B cell (primary cell): Measurements from ENCODE around the gene ADAMTS2. TPM values are rescaled to one million over a fixed set of nuclear protein-coding genes. Genes with fewer than 3 reads are reported as not detected.

Experiments used
- ATAC-seq: fragments of 200-7000 bp; cut with Tn5 transposase; one replicate; pipeline ENCODE4 v1.10.0; 2021; ENCODE audit warnings: low read depth, mild to moderate bottlenecking, moderate number of reproducible peaks, moderate library complexity
- CTCF ChIA-PET: fragments of 350-600 bp; sonication (Branson Sonifier 250); formaldehyde crosslinking; loops from one replicate; lab custom pipeline; 2021; ENCODE audit warnings: antibody characterized with exemption, inconsistent platforms; lab: Charles Lee
- POLR2A ChIA-PET: fragments of 350-600 bp; sonication (Branson Sonifier 250); formaldehyde crosslinking; loops from one replicate; lab custom pipeline; 2021; ENCODE audit warnings: antibody characterized with exemption; lab: Charles Lee
- DNase-seq: peaks from one replicate; pipeline ENCODE4 v3.0.0; 2013
- H2AFZ ChIP-seq: 2 replicates; pipeline ENCODE4 v1.6.1; 2012; ENCODE audit warnings: mild to moderate bottlenecking, low read depth, low read length; ENCODE audit not compliant: insufficient read depth, poor library complexity, severe bottlenecking
- H3K27ac ChIP-seq, 2 donors: 1 replicate in 1 of 2; 2 replicates in 1 of 2; pipeline ENCODE4 v1.5.1; 2012 to 2013; ENCODE audit warnings: low read length in 2 of 2, mild to moderate bottlenecking in 2 of 2, moderate library complexity in 1 of 2
- H3K27me3 ChIP-seq, 4 experiments: fragments of 200-600 bp in 1 of 4; sonication (generic) in 1 of 4; replicated peaks in 1 of 4; 1 replicate in 2 of 4; 2 replicates in 2 of 4; pipeline versions ENCODE4 v1.6.1 to v1.7.0; 2013 to 2016; ENCODE audit warnings: low read length in 3 of 4, mild to moderate bottlenecking in 2 of 4, mixed read lengths in 1 of 4, moderate library complexity in 1 of 4; ENCODE audit not compliant: insufficient read depth in 4 of 4, control insufficient read depth in 3 of 4; ENCODE audit errors: control extremely low read depth in 1 of 4
- H3K36me3 ChIP-seq, 2 experiments: replicated peaks in 1 of 2; 1 replicate in 1 of 2; 2 replicates in 1 of 2; pipeline versions ENCODE4 v1.6.1 to v1.7.1; 2013; ENCODE audit warnings: low read length in 1 of 2; ENCODE audit not compliant: insufficient read depth in 2 of 2, control insufficient read depth in 1 of 2; ENCODE audit errors: control extremely low read depth in 1 of 2, extremely low read depth in 1 of 2
- H3K4me1 ChIP-seq, 2 donors: fragments of 200-600 bp in 1 of 2; sonication (generic) in 1 of 2; 1 replicate in 1 of 2; 2 replicates in 1 of 2; pipeline versions ENCODE4 v1.5.1 to v1.6.1; 2013 to 2017; ENCODE audit warnings: low read length in 2 of 2; ENCODE audit not compliant: control insufficient read depth in 2 of 2, insufficient read depth in 2 of 2
- H3K4me2 ChIP-seq: replicated peaks from 2 replicates; pipeline ENCODE3; 2012; ENCODE audit warnings: mild to moderate bottlenecking, low read depth, low read length; ENCODE audit not compliant: poor library complexity, severe bottlenecking
- H3K4me3 ChIP-seq, 5 experiments: fragments of 200-600 bp in 1 of 5; sonication (generic) in 1 of 5; 1 replicate in 3 of 5; 2 replicates in 2 of 5; pipeline versions ENCODE4 v1.5.1 to v1.7.0; 2011 to 2016; ENCODE audit warnings: low read length in 4 of 5, mild to moderate bottlenecking in 4 of 5, low read depth in 2 of 5, control low read depth in 1 of 5, moderate library complexity in 1 of 5; ENCODE audit not compliant: insufficient read depth in 1 of 5; ENCODE audit errors: control extremely low read depth in 1 of 5, extremely low read depth in 1 of 5
- H3K79me2 ChIP-seq: fragments of 200-600 bp; sonication (generic); one replicate; pipeline ENCODE4 v1.6.0; 2016; ENCODE audit warnings: low read length; ENCODE audit not compliant: control insufficient read depth, insufficient read depth
- H3K9ac ChIP-seq: fragments of 200-600 bp; sonication (generic); 2 replicates; pipeline ENCODE4 v1.6.1; 2017; ENCODE audit warnings: mild to moderate bottlenecking, low read length, moderate library complexity
- H3K9me3 ChIP-seq, 3 donors: one replicate each; pipeline versions ENCODE4 v1.6.1 to v1.7.1; 2013; ENCODE audit warnings: low read length in 2 of 3; ENCODE audit not compliant: control insufficient read depth in 2 of 3, insufficient read depth in 1 of 3; ENCODE audit errors: control extremely low read depth in 1 of 3
- H4K20me1 ChIP-seq: 2 replicates; pipeline ENCODE4 v1.6.0; 2012; ENCODE audit warnings: mild to moderate bottlenecking, low read length; ENCODE audit not compliant: insufficient read depth, control insufficient read depth, poor library complexity, severe bottlenecking
- H3K27ac Mint-ChIP-seq: one replicate; pipeline ENCODE4 v1.8.0; 2021; ENCODE audit warnings: mixed read lengths
- H3K27me3 Mint-ChIP-seq: one replicate; pipeline ENCODE4 v1.8.0; 2021; ENCODE audit warnings: mixed read lengths
- H3K4me1 Mint-ChIP-seq: one replicate; pipeline ENCODE4 v1.8.0; 2021; ENCODE audit warnings: mixed read lengths
- H3K4me3 Mint-ChIP-seq: one replicate; pipeline ENCODE4 v1.8.0; 2021; ENCODE audit warnings: mixed read lengths
- H3K9me3 Mint-ChIP-seq: one replicate; pipeline ENCODE4 v1.8.0; 2022; ENCODE audit warnings: mixed read lengths; ENCODE audit not compliant: insufficient read depth
- EZH2 ChIP-seq: IDR thresholded peaks from 2 replicates; pipeline ENCODE4 v1.6.1; 2012; ENCODE audit warnings: borderline replicate concordance, low read depth, mild to moderate bottlenecking, moderate library complexity, low read length; ENCODE audit not compliant: insufficient read depth, poor library complexity, severe bottlenecking
- WGBS: methylation state at CpG from one replicate; pipeline ENCODE4 v1.1.5; 2013; ENCODE audit warnings: missing lambda C conversion rate; ENCODE audit not compliant: insufficient coverage; 5-methylcytosine and 5-hydroxymethylcytosine counted together
- intact Hi-C: fragments of 100-400 bp; cut with micrococcal nuclease; formaldehyde crosslinking; loops from one replicate; pipeline ENCODE4 v1.10.0; 2022
- polyA plus RNA-seq: library from polyadenylated mRNA; depleted of rRNA; stranded (reverse); fragments of >200 nt; gene quantifications from 2 replicates; pipeline ENCODE4 v1.2.3, GENCODE V29; 2012
- total RNA-seq, 2 donors: library from RNA; stranded (reverse); fragments of 120-200 nt in 1 of 2; gene quantifications; 1 replicate in 1 of 2; 2 replicates in 1 of 2; pipeline versions ENCODE4 v1.2.3 to v1.2.4, GENCODE V29; 2013 to 2022
- TF ChIP-seq, protein P1 (sequence below): fragments of 200-600 bp; IDR thresholded peaks from one replicate; pipeline ENCODE4 v1.8.0; 2022; ENCODE audit warnings: antibody characterized with exemption, mild to moderate bottlenecking

Gene ADAMTS2
- total and polyA plus RNA-seq, 2 donors (not counting 1 experiment from before 2014, with no cell fraction given) = not detected

DNA sequence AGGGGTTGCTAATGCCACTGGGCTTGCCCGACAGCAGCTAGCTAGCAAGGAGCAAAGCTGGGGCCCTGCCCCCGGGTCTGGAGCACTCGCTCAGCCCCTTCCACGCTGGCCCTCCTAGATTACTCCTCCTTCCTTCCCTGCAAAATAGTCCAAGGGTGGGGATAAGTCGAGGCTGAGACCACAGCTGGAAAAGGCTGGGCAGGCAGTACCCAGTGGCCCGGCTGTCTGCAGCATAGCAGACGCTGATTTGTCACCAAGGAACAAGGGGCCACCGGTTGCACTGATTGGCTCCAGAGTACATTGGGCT lies 73.9 kb downstream of the ADAMTS2 start:
- H3K4me3 ChIP-seq = no peak overlapping the region
- no peaks in the 10 kb centered on the region for H3K9me3 Mint-ChIP-seq

DNA sequence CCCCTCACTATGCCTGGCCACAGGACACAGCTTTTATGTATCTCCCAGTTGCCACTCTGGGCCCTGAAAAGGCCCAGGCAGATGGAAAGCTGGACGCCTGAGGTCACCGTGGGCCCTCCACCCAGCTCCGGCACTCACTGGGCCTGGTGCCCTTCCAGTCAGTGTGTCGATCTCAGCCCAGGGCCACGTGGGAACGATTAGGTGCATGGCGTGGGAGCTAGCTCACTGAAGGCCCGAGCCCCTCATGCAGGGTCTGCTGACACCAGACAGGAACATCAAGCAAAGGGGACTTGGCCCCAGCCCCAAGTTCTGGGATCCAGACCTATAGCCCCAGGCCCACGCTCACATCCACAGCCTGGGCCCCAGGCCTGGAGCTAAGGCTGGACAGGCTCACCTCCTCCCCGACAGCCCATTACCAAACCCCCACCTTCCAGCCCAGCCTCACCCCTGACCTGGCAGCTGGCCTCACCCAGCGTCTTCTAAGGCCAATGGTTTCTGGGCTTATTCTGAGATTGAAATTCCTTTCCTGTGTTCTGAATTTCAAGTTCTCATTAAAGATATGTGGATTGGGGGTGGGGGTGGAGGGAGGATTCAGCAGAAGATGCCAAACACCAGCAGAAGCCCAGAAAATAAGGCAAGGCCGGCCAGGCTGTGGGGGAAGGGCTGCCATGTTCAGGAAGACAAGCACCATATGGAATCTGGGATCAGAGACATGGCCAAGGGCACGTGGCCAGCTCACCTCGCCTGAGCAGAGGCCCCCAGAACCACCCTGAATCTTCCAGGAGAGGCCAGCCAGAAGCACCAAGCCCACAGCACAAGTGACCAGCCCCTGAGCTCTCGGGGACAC lies 74.5 kb downstream of the ADAMTS2 start:
- Histone ChIP-seq H4K20me1 (no peaks in the 10 kb centered on the region), H3K4me3 (no peak overlapping the region), H2AFZ (no peak overlapping the region), H3K36me3 (no peaks in the 10 kb centered on the region), H3K27ac (no peak overlapping the region), H3K79me2 (no peaks in the 10 kb centered on the region), H3K9ac (no peak overlapping the region), H3K27me3 (no peaks in the 10 kb centered on the region), H3K4me2 (no peak overlapping the region), H3K4me1 (no peaks in the 10 kb centered on the region), H3K9me3 (no peaks in the 10 kb centered on the region)
- H3K4me1 Mint-ChIP-seq = no peaks in the 10 kb centered on the region
- no peak overlapping the region for H3K4me3 Mint-ChIP-seq
- H3K27me3 Mint-ChIP-seq = peaks cover 5% of the 10 kb centered on the region
- H3K9me3 Mint-ChIP-seq = no peaks in the 10 kb centered on the region
- no peak for DNase-seq
- ChIA-PET POLR2A (no interaction called here), CTCF (no interaction called here)
- TF ChIP-seq, protein P1, sequence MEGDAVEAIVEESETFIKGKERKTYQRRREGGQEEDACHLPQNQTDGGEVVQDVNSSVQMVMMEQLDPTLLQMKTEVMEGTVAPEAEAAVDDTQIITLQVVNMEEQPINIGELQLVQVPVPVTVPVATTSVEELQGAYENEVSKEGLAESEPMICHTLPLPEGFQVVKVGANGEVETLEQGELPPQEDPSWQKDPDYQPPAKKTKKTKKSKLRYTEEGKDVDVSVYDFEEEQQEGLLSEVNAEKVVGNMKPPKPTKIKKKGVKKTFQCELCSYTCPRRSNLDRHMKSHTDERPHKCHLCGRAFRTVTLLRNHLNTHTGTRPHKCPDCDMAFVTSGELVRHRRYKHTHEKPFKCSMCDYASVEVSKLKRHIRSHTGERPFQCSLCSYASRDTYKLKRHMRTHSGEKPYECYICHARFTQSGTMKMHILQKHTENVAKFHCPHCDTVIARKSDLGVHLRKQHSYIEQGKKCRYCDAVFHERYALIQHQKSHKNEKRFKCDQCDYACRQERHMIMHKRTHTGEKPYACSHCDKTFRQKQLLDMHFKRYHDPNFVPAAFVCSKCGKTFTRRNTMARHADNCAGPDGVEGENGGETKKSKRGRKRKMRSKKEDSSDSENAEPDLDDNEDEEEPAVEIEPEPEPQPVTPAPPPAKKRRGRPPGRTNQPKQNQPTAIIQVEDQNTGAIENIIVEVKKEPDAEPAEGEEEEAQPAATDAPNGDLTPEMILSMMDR = no peak
- TF ChIP-seq EZH2 = no peak
- 89% methylated on average over 14 of the region's 15 CpGs for WGBS
- no peak overlapping the region for H3K27ac Mint-ChIP-seq
- intact Hi-C loops = no loop called here
- no peak for ATAC-seq

More for the DNA sequence above, 73.9 kb downstream of the ADAMTS2 start:
- ChIA-PET CTCF (no interaction called here), POLR2A (no interaction called here)
- Histone ChIP-seq H3K36me3 (no peaks in the 10 kb centered on the region), H3K9ac (no peak overlapping the region), H3K27me3 (no peaks in the 10 kb centered on the region), H3K4me2 (no peak overlapping the region), H3K9me3 (no peaks in the 10 kb centered on the region), H2AFZ (no peak overlapping the region), H3K79me2 (no peaks in the 10 kb centered on the region), H3K4me1 (no peaks in the 10 kb centered on the region), H4K20me1 (no peaks in the 10 kb centered on the region), H3K27ac (no peak overlapping the region)
- Mint-ChIP-seq H3K4me3 (no peak overlapping the region), H3K27ac (no peak overlapping the region), H3K4me1 (no peaks in the 10 kb centered on the region), H3K27me3 (peaks cover 5% of the 10 kb centered on the region)
- TF ChIP-seq, protein P1 = no peak
- no peak for TF ChIP-seq EZH2
- DNase-seq (no peak), ATAC-seq (no peak)
- intact Hi-C loops = no loop called here
- WGBS = 96% methylated on average over 7 of the region's 8 CpGs
